OCI-LY7 (cell line): ENCODE results near the gene LGALS9. TPM values are rescaled to one million over a fixed set of nuclear protein-coding genes. Genes with fewer than 3 reads are reported as not detected.

Source experiments
- small RNA-seq: library from RNA; depleted of rRNA; stranded (forward); fragments of <200 nt; gene quantifications from one replicate; pipeline ENCODE3, GENCODE V24; 2014
- total RNA-seq, 2 experiments: library from RNA; depleted of rRNA in 1 of 2; stranded (reverse); fragments of >200 nt in 1 of 2; shearing (Covaris generic) in 1 of 2; gene quantifications; 2 replicates each; pipeline ENCODE4 v1.2.3, GENCODE V29; 2014 to 2022

LGALS9 gene
- total RNA-seq, 2 experiments from 2014 or later = 2.2 to 4.2 TPM

Small RNAs within 50 kb of the gene (small RNA-seq; reads per million reads assigned to genes)
- not detected for gene AC015688.1
- gene AC015688.2 = not detected
- not detected for gene AC015688.5
- not detected for gene CPDP1

Other genes with a start within 250 kb of the LGALS9 start
- 2.0 and 2.2 TPM in 2 replicates for gene KSR1, start 174.7 kb upstream of the LGALS9 start, total RNA-seq (2014; rRNA removed; shearing (Covaris generic))
- gene KSR1, start 174.7 kb upstream of the LGALS9 start, total RNA-seq (2022) = 4.1 and 4.8 TPM in 2 replicates
- not detected in 2 replicates for gene NOS2, start 169.3 kb downstream of the LGALS9 start, total RNA-seq (2014; rRNA removed; shearing (Covaris generic))
- gene NOS2, start 169.3 kb downstream of the LGALS9 start, total RNA-seq (2022) = not detected in 2 replicates